K562 (cell line): ENCODE results near the gene LILRA5. TPM values are rescaled to one million over a fixed set of nuclear protein-coding genes. Genes with fewer than 3 reads are reported as not detected.

ENCODE experiments used
- ATAC-seq: fragments of 200-7000 bp; cut with Tn5 transposase; 3 replicates; pipeline ENCODE4 v1.9.1; 2020; ENCODE audit warnings: moderate library complexity
- BruUV-seq: library from RNA; stranded (reverse); fragments of 400-500 nt; replicated peaks from 2 replicates; lab custom pipeline; 2021; lab: Mats Ljungman, UMichigan
- CTCF ChIA-PET: fragments of 300-600 bp; formaldehyde crosslinking; extraction: SDS; loops from one replicate; lab custom pipeline; 2021; ENCODE audit warnings: low intra/inter-chr PET ratio; lab: Yijun Ruan, JAX
- POLR2A ChIA-PET: fragments of 300-600, 350-650 bp; sonication (Branson Sonifier 250); formaldehyde crosslinking; extraction: SDS; loops from one replicate; lab custom pipeline; 2021; ENCODE audit warnings: antibody characterized with exemption, inconsistent platforms; lab: Yijun Ruan, JAX
- DNase-seq, 4 experiments: peaks; one replicate each; pipeline versions ENCODE4 v3.0.0 to v3.0.0-alpha.2; 2011 to 2018; ENCODE audit warnings: low spot score in 3 of 4, mixed read lengths in 3 of 4; ENCODE audit errors: extremely low read depth in 1 of 4
- FAIRE-seq: peaks from 2 replicates; lab custom pipeline; 2011; peaks lifted over from hg19 to GRCh38; lab: Jason Lieb, UNC
- H2AFZ ChIP-seq: 2 replicates; pipeline ENCODE4 v1.6.0; 2011; ENCODE audit warnings: low read depth, low read length, control low read depth, inconsistent platforms
- H3K27ac ChIP-seq: fragments of 200-600 bp; 3 replicates; pipeline ENCODE4 v1.8.0; 2011; ENCODE audit warnings: low read depth, mild to moderate bottlenecking, control low read depth, inconsistent platforms, low read length, moderate library complexity, mixed read lengths; ENCODE audit errors: extremely low read depth
- H3K27me3 ChIP-seq, 2 experiments: fragments of 300-600 bp in 1 of 2; 2 replicates in 1 of 2; 3 replicates in 1 of 2; pipeline versions ENCODE4 v1.6.0 to v1.8.0; 2011; ENCODE audit warnings: inconsistent platforms in 2 of 2, low read length in 2 of 2, mild to moderate bottlenecking in 1 of 2, mixed read lengths in 1 of 2, moderate library complexity in 1 of 2; ENCODE audit not compliant: control insufficient read depth in 2 of 2, insufficient read depth in 2 of 2
- H3K36me3 ChIP-seq: fragments of 300-600 bp; 3 replicates; pipeline ENCODE4 v1.8.0; 2011; ENCODE audit warnings: mild to moderate bottlenecking, low read length, inconsistent platforms; ENCODE audit not compliant: control insufficient read depth, insufficient read depth
- H3K4me1 ChIP-seq, 2 experiments: fragments of 200-600 bp in 1 of 2; replicated peaks in 1 of 2; 2 replicates in 1 of 2; 3 replicates in 1 of 2; pipeline versions ENCODE4 v1.5.1 to v1.8.0; 2011; ENCODE audit warnings: inconsistent platforms in 2 of 2, low read length in 2 of 2, mild to moderate bottlenecking in 1 of 2, mixed read lengths in 1 of 2, moderate library complexity in 1 of 2; ENCODE audit not compliant: control insufficient read depth in 2 of 2, insufficient read depth in 2 of 2
- H3K4me2 ChIP-seq: 2 replicates; pipeline ENCODE4 v1.6.1; 2011; ENCODE audit warnings: low read length, control low read depth, inconsistent platforms, mixed read lengths; ENCODE audit not compliant: insufficient read depth
- H3K4me3 ChIP-seq: fragments of 200-600 bp; sonication (generic), shearing (Covaris generic); 2 replicates; pipeline ENCODE4 v1.5.1; 2016; ENCODE audit warnings: control low read depth, inconsistent platforms
- H3K79me2 ChIP-seq: fragments of 200-600 bp; 3 replicates; pipeline ENCODE4 v1.8.0; 2011; ENCODE audit warnings: low read length, inconsistent platforms; ENCODE audit not compliant: control insufficient read depth, insufficient read depth
- H3K9ac ChIP-seq, 2 experiments: 2 replicates each; pipeline versions ENCODE4 v1.6.0 to v1.6.1; 2011; ENCODE audit warnings: low read depth in 2 of 2, low read length in 2 of 2, control low read depth in 1 of 2, inconsistent platforms in 1 of 2, mild to moderate bottlenecking in 1 of 2, mixed read lengths in 1 of 2; ENCODE audit not compliant: insufficient read depth in 1 of 2
- H3K9me1 ChIP-seq: one replicate; pipeline ENCODE4 v1.6.0; 2011; ENCODE audit warnings: inconsistent platforms, mild to moderate bottlenecking, low read length, moderate library complexity; ENCODE audit not compliant: control insufficient read depth, insufficient read depth
- H3K9me3 ChIP-seq: replicated peaks from 2 replicates; pipeline ENCODE4 v1.5.1; 2011; ENCODE audit warnings: low read depth, low read length, inconsistent platforms; ENCODE audit not compliant: control insufficient read depth, insufficient read depth
- H4K20me1 ChIP-seq: replicated peaks from 2 replicates; pipeline ENCODE4 v1.6.1; 2011; ENCODE audit warnings: low read length, inconsistent platforms, mixed read lengths; ENCODE audit not compliant: control insufficient read depth, insufficient read depth
- BACH1 ChIP-seq: fragments of 200-800 bp; sonication (Bioruptor generic); IDR thresholded peaks from 2 replicates; pipeline ENCODE4 v1.6.1; 2016; ENCODE audit warnings: missing genetic modification characterization, missing compliant biosample characterization
- HCFC1 ChIP-seq: IDR thresholded peaks from 2 replicates; pipeline ENCODE4 v1.6.1; 2012; ENCODE audit warnings: low read depth, low read length, improper control_type of control experiment
- NRF1 ChIP-seq, 2 experiments: fragments of 450-650 bp; IDR thresholded peaks in 1 of 2; conservative IDR thresholded peaks in 1 of 2; 2 replicates each; pipeline ENCODE4 v1.6.1; 2014; ENCODE audit warnings: mild to moderate bottlenecking in 2 of 2
- RERE ChIP-seq: sonication (generic); formaldehyde crosslinking; IDR thresholded peaks from 2 replicates; pipeline ENCODE4 v1.8.0; 2023; ENCODE audit warnings: missing genetic modification reagents, mild to moderate bottlenecking, borderline replicate concordance
- SMARCE1 ChIP-seq: fragments of 450-650 bp; IDR thresholded peaks from 2 replicates; pipeline ENCODE4 v1.7.1; 2016; ENCODE audit warnings: mild to moderate bottlenecking
- STAT5B ChIP-seq: fragments of 250-450 bp; sonication (Bioruptor Pico); IDR thresholded peaks from 2 replicates; pipeline ENCODE4 v1.8.0; 2021; ENCODE audit warnings: mild to moderate bottlenecking, inconsistent platforms
- TEAD4 ChIP-seq, 2 experiments: sonication (generic) in 1 of 2; formaldehyde crosslinking in 1 of 2; IDR thresholded peaks; 2 replicates each; pipeline versions ENCODE4 v1.6.1 to v1.8.0; 2012 to 2022; ENCODE audit warnings: borderline replicate concordance in 1 of 2, inconsistent platforms in 1 of 2, low read length in 1 of 2, mild to moderate bottlenecking in 1 of 2, missing genetic modification reagents in 1 of 2
- ZMIZ1 ChIP-seq, 2 experiments: fragments of 150-350 bp in 1 of 2; IDR thresholded peaks; 2 replicates each; pipeline ENCODE4 v1.6.1; 2012 to 2016; ENCODE audit warnings: low read depth in 2 of 2, low read length in 2 of 2, mild to moderate bottlenecking in 1 of 2, moderate library complexity in 1 of 2
- ZNF197 ChIP-seq: fragments of 200-800 bp; sonication (Bioruptor generic); IDR thresholded peaks from 2 replicates; pipeline ENCODE4 v1.6.1; 2016; ENCODE audit warnings: low read depth, missing genetic modification characterization, missing compliant biosample characterization
- WGBS: fragments of 100-300 bp; shearing (Covaris generic); methylation state at CpG from one replicate; pipeline ENCODE4 v1.1.6; 2016; ENCODE audit warnings: low coverage, mixed read lengths; ENCODE audit not compliant: insufficient coverage; ENCODE audit errors: missing lambda C conversion rate; 5-methylcytosine and 5-hydroxymethylcytosine counted together
- in situ Hi-C: fragments of 300-500 bp; cut with MboI; formaldehyde crosslinking; loops from 4 replicates; pipeline ENCODE4 v1.15.0; 2018; ENCODE audit warnings: inconsistent platforms, mixed read lengths
- intact Hi-C: fragments of 100-400 bp; cut with micrococcal nuclease; formaldehyde crosslinking; loops from 2 replicates; pipeline ENCODE4 v1.14.2; 2022
- polyA plus RNA-seq, 8 experiments: library from polyadenylated mRNA; depleted of rRNA in 4 of 8; stranded (reverse) in 5 of 8; unstranded in 3 of 8; fragments of >200 nt; fragmentation: Nextera tagmentation in 2 of 8; fragmentation: Illumina TruSeq in 1 of 8; extraction: Ambion mirVana in 2 of 8; extraction: Trizol in 1 of 8; gene quantifications; 2 replicates each; pipeline versions ENCODE4 v1.2.1 to v1.2.3, GENCODE V29; 2011 to 2014; ENCODE audit warnings: inconsistent platforms in 1 of 8, missing spikeins in 1 of 8
- total RNA-seq, 7 experiments: library from RNA; depleted of rRNA in 6 of 7; stranded (reverse); fragments of >200 nt in 6 of 7; fragmentation: Illumina TruSeq in 2 of 7; extraction: Trizol in 2 of 7; gene quantifications; 2 replicates each; pipeline versions ENCODE4 v1.2.1 to v1.2.3, GENCODE V29; 2011 to 2021; ENCODE audit warnings: low replicate concordance in 1 of 7

LILRA5 gene
- total and polyA plus RNA-seq, 9 of the 15 experiments (the other 6 are each of a cell fraction or from before 2014, with no cell fraction given), result not detected

GRCh38 chr19:54329476-54330165 lies 16.7 kb upstream of the LILRA5 start:
- Histone ChIP-seq H2AFZ (no peak overlapping the region), H3K27ac (no peak overlapping the region), H3K9ac (no peak overlapping the region), H3K9me3 (no peaks in the 10 kb centered on the region), H3K4me1 (no peaks in the 10 kb centered on the region), H4K20me1 (no peaks in the 10 kb centered on the region; the same call in 1 of the 2 replicates), H3K4me3 (no peak overlapping the region), H3K9me1 (no peaks in the 10 kb centered on the region), H3K79me2 (no peaks in the 10 kb centered on the region), H3K36me3 (no peaks in the 10 kb centered on the region), H3K27me3 (peaks cover 3 to 4% of the 10 kb centered on the region in 2 experiments; a peak in 3 of 5 replicates), H3K4me2 (no peak overlapping the region)
- intact Hi-C loops (no loop called here), in situ Hi-C loops (no loop called here)
- no peak for DNase-seq
- no TSS peak for BruUV-seq
- 3% methylated on average over 14 of the region's 14 CpGs for WGBS
- no peak for ATAC-seq
- ChIA-PET CTCF (no interaction called here), POLR2A (interaction anchor here (0.6 kb wide), 1 partner anchor 74 kb away, joined by 3 read pairs; no protein-coding TSS in a partner anchor)
- FAIRE-seq, result no peak
- no peak for TF ChIP-seq NRF1 (conservative IDR thresholded peaks at IDR 0.05 in 1 of 2, IDR thresholded peaks at IDR 0.05 in 1 of 2)
- no peak for TF ChIP-seq ZMIZ1 (IDR thresholded peaks at IDR 0.05; ENCODE audit: low read depth in 2 of 2, low read length in 2 of 2)
- TF ChIP-seq HCFC1, result no peak
- no peak for TF ChIP-seq STAT5B (CRISPR knock-in tag)
- no peak for TF ChIP-seq BACH1 (tag)
- no peak for TF ChIP-seq TEAD4 (IDR thresholded peaks at IDR 0.05; ENCODE audit: low read length)
- no peak for TF ChIP-seq TEAD4 (CRISPR knock-in tag; IDR thresholded peaks at IDR 0.05; ENCODE audit: borderline replicate concordance)
- TF ChIP-seq RERE (CRISPR knock-in tag), result no peak
- no peak for TF ChIP-seq ZNF197 (CRISPR knock-in tag)
- TF ChIP-seq SMARCE1, result no peak
